Smooth muscle cell (in vitro differentiated cells): ENCODE results near the gene PEX10. TPM values are rescaled to one million over a fixed set of nuclear protein-coding genes. Genes with fewer than 3 reads are reported as not detected.

Source experiments
- DNase-seq: peaks from one replicate; lab custom pipeline; 2025; ENCODE audit not compliant: unreplicated experiment; lab: John Stamatoyannopoulos, UW
- H2AFZ ChIP-seq: fragments of 200-600 bp; sonication (generic); 2 replicates; pipeline ENCODE4 v1.6.0; 2016; ENCODE audit warnings: antibody characterized with exemption, low read depth, mild to moderate bottlenecking
- H3F3A ChIP-seq: fragments of 200-600 bp; sonication (generic); 2 replicates; pipeline ENCODE4 v1.6.0; 2017; ENCODE audit warnings: antibody characterized with exemption, low read depth
- H3K27ac ChIP-seq: fragments of 200-600 bp; sonication (generic); 2 replicates; pipeline ENCODE4 v1.5.1; 2016; ENCODE audit warnings: low read depth, mild to moderate bottlenecking
- H3K27me3 ChIP-seq: fragments of 200-600 bp; sonication (generic); 2 replicates; pipeline ENCODE4 v1.6.1; 2016; ENCODE audit warnings: low read depth, mild to moderate bottlenecking
- H3K36me3 ChIP-seq: fragments of 200-600 bp; sonication (generic); 2 replicates; pipeline ENCODE4 v1.5.1; 2016; ENCODE audit warnings: low read depth
- H3K4me1 ChIP-seq: fragments of 200-600 bp; sonication (generic); 2 replicates; pipeline ENCODE4 v1.5.1; 2016; ENCODE audit warnings: low read depth
- H3K4me2 ChIP-seq: fragments of 200-600 bp; sonication (generic); 2 replicates; pipeline ENCODE4 v1.6.0; 2016; ENCODE audit warnings: mild to moderate bottlenecking
- H3K4me3 ChIP-seq: fragments of 200-600 bp; sonication (generic); 2 replicates; pipeline ENCODE4 v1.5.1; 2016; ENCODE audit warnings: mild to moderate bottlenecking
- H3K79me2 ChIP-seq: fragments of 200-600 bp; sonication (generic); 2 replicates; pipeline ENCODE4 v1.6.0; 2016; ENCODE audit warnings: low read depth, mild to moderate bottlenecking
- H3K9ac ChIP-seq: fragments of 200-600 bp; sonication (generic); 2 replicates; pipeline ENCODE4 v1.6.0; 2016; ENCODE audit warnings: low read depth
- H3K9me3 ChIP-seq: fragments of 200-600 bp; sonication (generic); replicated peaks from 2 replicates; pipeline ENCODE4 v1.5.1; 2016; ENCODE audit warnings: low read depth
- H4K20me1 ChIP-seq: fragments of 200-600 bp; sonication (generic); 2 replicates; pipeline ENCODE4 v1.6.0; 2016; ENCODE audit warnings: low read depth
- WGBS: methylation state at CpG from one replicate; pipeline ENCODE4 v1.1.7; 2016; ENCODE audit warnings: low lambda C conversion rate; 5-methylcytosine and 5-hydroxymethylcytosine counted together
- polyA plus RNA-seq: library from polyadenylated mRNA; unstranded; fragments of >200 nt; fragmentation: Nextera tagmentation; extraction: Ambion mirVana; gene quantifications from 2 replicates; pipeline ENCODE4 v1.2.1, GENCODE V29; 2016
- total RNA-seq: library from RNA; depleted of rRNA; stranded (reverse); fragments of >200 nt; gene quantifications from 2 replicates; pipeline ENCODE4 v1.2.3, GENCODE V29; 2014
- TF ChIP-seq, protein P1 (sequence below): fragments of 200-600 bp; sonication (generic); IDR thresholded peaks from 2 replicates; pipeline ENCODE4 v1.5.1; 2017; ENCODE audit warnings: borderline replicate concordance, mild to moderate bottlenecking, antibody characterized with exemption; ENCODE audit not compliant: insufficient read depth, poor library complexity, severe bottlenecking

PEX10 gene
- total and polyA plus RNA-seq, 2 experiments from 2014 or later, result 14.0 to 20.3 TPM

- no peak overlapping the region for H3K27ac ChIP-seq
- peaks cover 39% of the 10 kb centered on the region for H3K27me3 ChIP-seq
- DNase-seq, result no peak
- no peaks in the 10 kb centered on the region for H3K9me3 ChIP-seq
- H3K79me2 ChIP-seq, result no peaks in the 10 kb centered on the region
- H3K4me3 ChIP-seq, result no peak overlapping the region
- H2AFZ ChIP-seq, result no peak overlapping the region
- TF ChIP-seq, protein P1, sequence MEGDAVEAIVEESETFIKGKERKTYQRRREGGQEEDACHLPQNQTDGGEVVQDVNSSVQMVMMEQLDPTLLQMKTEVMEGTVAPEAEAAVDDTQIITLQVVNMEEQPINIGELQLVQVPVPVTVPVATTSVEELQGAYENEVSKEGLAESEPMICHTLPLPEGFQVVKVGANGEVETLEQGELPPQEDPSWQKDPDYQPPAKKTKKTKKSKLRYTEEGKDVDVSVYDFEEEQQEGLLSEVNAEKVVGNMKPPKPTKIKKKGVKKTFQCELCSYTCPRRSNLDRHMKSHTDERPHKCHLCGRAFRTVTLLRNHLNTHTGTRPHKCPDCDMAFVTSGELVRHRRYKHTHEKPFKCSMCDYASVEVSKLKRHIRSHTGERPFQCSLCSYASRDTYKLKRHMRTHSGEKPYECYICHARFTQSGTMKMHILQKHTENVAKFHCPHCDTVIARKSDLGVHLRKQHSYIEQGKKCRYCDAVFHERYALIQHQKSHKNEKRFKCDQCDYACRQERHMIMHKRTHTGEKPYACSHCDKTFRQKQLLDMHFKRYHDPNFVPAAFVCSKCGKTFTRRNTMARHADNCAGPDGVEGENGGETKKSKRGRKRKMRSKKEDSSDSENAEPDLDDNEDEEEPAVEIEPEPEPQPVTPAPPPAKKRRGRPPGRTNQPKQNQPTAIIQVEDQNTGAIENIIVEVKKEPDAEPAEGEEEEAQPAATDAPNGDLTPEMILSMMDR, result no peak
- H4K20me1 ChIP-seq, result no peaks in the 10 kb centered on the region
- no peaks in the 10 kb centered on the region for H3F3A ChIP-seq
- H3K36me3 ChIP-seq, result no peaks in the 10 kb centered on the region
- 71% methylated on average over 17 of the region's 27 CpGs for WGBS
- no peak overlapping the region for H3K4me2 ChIP-seq
- peaks cover 23% of the 10 kb centered on the region for H3K4me1 ChIP-seq
- H3K9ac ChIP-seq, result no peak overlapping the region
Measured at GRCh38 chr1:2444138-2444591, 31.8 kb upstream of the PEX10 start.

- H3K4me2 ChIP-seq, result peak overlapping the region; percentile 59
- 6% methylated on average over 37 of the region's 107 CpGs for WGBS
- H3F3A ChIP-seq, result no peaks in the 10 kb centered on the region
- no peak overlapping the region for H2AFZ ChIP-seq
- H3K27me3 ChIP-seq, result peaks cover 39% of the 10 kb centered on the region
- no peaks in the 10 kb centered on the region for H3K9me3 ChIP-seq
- H3K9ac ChIP-seq, result no peak overlapping the region
- no peak for DNase-seq
- H4K20me1 ChIP-seq, result no peaks in the 10 kb centered on the region
- H3K4me3 ChIP-seq, result no peak overlapping the region
- H3K27ac ChIP-seq, result no peak overlapping the region
- TF ChIP-seq, protein P1, result peak; percentile 20
- H3K79me2 ChIP-seq, result no peaks in the 10 kb centered on the region
- peaks cover 22% of the 10 kb centered on the region for H3K4me1 ChIP-seq
- no peaks in the 10 kb centered on the region for H3K36me3 ChIP-seq
Measured at GRCh38 chr1:2443277-2444137, 31.1 kb upstream of the PEX10 start.

DNA sequence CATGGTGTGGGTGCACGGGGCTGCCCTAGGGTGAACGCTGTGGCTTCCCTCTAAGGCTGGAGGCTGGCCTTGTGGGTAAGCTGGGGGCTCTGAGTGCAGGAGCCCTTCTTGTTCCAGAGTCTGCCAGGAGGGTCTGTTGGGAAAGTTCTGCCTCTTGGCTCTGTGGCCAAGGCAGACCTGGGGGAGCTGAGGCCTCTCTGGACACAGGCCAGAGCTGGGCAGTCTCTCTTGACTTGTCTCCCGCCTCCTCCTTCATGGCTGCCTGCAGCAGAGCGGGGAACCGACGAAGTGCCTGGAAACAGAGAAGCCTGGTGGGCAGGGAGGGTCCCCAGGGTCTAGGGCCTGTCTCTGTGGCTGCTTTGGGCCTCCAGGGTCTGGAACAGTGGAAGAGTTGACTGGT is 30.3 kb upstream of the PEX10 start:
- Histone ChIP-seq H3K9ac (no peak overlapping the region), H4K20me1 (no peaks in the 10 kb centered on the region), H3K27ac (no peak overlapping the region), H3F3A (no peaks in the 10 kb centered on the region), H3K4me1 (peaks cover 14% of the 10 kb centered on the region), H3K4me2 (no peak overlapping the region), H3K79me2 (no peaks in the 10 kb centered on the region), H3K4me3 (no peak overlapping the region), H3K36me3 (no peaks in the 10 kb centered on the region), H3K27me3 (peaks cover 39% of the 10 kb centered on the region), H3K9me3 (no peaks in the 10 kb centered on the region), H2AFZ (no peak overlapping the region)
- TF ChIP-seq, protein P1, result no peak
- no peak for DNase-seq
- 85% methylated on average over 6 of the region's 6 CpGs for WGBS
